Measurements from ENCODE around the gene ARL15.

GRCh38 chr5:54324651-54325271 lies 14.4 kb upstream of the ARL15 start:
- no peak for TF ChIP-seq CTCF (IDR thresholded peaks at IDR 0.05)
- no peak for TF ChIP-seq POLR2A (IDR thresholded peaks at IDR 0.05)
